HS-5 (cell line): Measurements from ENCODE around the gene ARHGEF10L.

ENCODE experiments used
- DNase-seq: peaks from one replicate; pipeline ENCODE4 v3.0.0-alpha.2; 2012; ENCODE audit warnings: low read depth

The ARHGEF10L gene

GRCh38 chr1:17550729-17551584 lies 11.5 kb downstream of the ARHGEF10L start:
- DNase-seq: no peak

GRCh38 chr1:17551755-17552234 lies 12.3 kb downstream of the ARHGEF10L start:
- no peak for DNase-seq

GRCh38 chr1:17553975-17554700 lies 14.6 kb downstream of the ARHGEF10L start:
- peak; percentile 76 for DNase-seq

- no peak for DNase-seq
These were observed 15.5 kb downstream of the ARHGEF10L start for GRCh38 chr1:17554954-17555353.

- no peak for DNase-seq
These were observed 18.5 kb downstream of the ARHGEF10L start for GRCh38 chr1:17557986-17558385.

GRCh38 chr1:17558541-17558940 lies 19.0 kb downstream of the ARHGEF10L start:
- no peak for DNase-seq

GRCh38 chr1:17558954-17559614 lies 19.6 kb downstream of the ARHGEF10L start:
- no peak for DNase-seq

- no peak for DNase-seq
These were observed 20.3 kb downstream of the ARHGEF10L start for GRCh38 chr1:17559615-17560419.

GRCh38 chr1:17561247-17561548 lies 21.7 kb downstream of the ARHGEF10L start:
- no peak for DNase-seq

GRCh38 chr1:17561561-17561985 lies 22.1 kb downstream of the ARHGEF10L start:
- no peak for DNase-seq

- no peak for DNase-seq
These were observed 22.9 kb downstream of the ARHGEF10L start for GRCh38 chr1:17562375-17562774.

- DNase-seq: no peak
These were observed 24.2 kb downstream of the ARHGEF10L start for GRCh38 chr1:17563494-17564281.

GRCh38 chr1:17564458-17565393 lies 25.2 kb downstream of the ARHGEF10L start:
- DNase-seq: no peak

GRCh38 chr1:17565461-17566252 lies 26.2 kb downstream of the ARHGEF10L start:
- no peak for DNase-seq

- no peak for DNase-seq
These were observed 26.9 kb downstream of the ARHGEF10L start for GRCh38 chr1:17566417-17566816.

GRCh38 chr1:17566892-17567291 lies 27.4 kb downstream of the ARHGEF10L start:
- no peak for DNase-seq

- no peak for DNase-seq
These were observed 28.1 kb downstream of the ARHGEF10L start for GRCh38 chr1:17567582-17567981.

- no peak for DNase-seq
These were observed 28.8 kb downstream of the ARHGEF10L start for GRCh38 chr1:17568014-17568900.
